ENCODE results near the gene EIF1AD.

DNA sequence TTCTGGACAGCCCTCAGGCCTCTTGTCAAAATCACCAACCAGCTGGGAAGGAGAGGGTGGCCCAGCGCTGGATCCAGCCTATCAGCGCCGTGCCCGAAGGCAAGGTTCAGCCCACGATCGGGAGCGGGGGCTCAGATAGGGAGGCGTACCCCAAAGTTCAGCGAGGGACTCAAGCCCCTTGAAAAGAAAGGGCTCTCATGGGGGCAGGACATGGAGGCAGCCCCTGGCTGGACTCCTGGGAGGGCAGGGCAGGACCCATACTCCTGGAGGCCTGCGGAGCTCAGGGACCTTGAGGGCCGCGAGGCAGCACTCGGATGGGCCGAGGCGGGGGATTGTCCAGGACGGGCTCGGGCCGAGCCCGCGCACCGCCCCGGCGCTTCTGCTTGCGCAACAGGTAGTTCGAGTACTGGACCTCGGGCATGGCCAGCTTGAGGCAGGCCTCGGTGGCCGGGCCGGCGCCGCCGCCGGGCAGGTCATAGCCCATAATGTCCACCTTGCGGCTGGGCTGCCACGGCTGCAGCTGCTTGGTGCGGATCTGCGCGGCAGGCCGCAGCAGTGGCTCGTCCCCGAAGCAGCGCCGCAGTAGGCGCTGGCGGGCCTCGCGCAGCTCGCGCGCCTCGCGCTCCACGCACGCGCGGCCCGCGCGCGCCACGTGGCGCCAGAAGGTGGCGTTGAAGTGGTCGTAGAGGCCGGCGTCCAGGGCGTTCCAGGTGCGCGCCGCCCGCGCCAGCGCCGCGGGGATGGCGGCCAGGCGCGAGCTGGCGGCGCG is 40.5 kb upstream of the EIF1AD start:
- TF ChIP-seq POLR2A (IDR thresholded peaks at IDR 0.05) = no peak
- TF ChIP-seq, protein P1, sequence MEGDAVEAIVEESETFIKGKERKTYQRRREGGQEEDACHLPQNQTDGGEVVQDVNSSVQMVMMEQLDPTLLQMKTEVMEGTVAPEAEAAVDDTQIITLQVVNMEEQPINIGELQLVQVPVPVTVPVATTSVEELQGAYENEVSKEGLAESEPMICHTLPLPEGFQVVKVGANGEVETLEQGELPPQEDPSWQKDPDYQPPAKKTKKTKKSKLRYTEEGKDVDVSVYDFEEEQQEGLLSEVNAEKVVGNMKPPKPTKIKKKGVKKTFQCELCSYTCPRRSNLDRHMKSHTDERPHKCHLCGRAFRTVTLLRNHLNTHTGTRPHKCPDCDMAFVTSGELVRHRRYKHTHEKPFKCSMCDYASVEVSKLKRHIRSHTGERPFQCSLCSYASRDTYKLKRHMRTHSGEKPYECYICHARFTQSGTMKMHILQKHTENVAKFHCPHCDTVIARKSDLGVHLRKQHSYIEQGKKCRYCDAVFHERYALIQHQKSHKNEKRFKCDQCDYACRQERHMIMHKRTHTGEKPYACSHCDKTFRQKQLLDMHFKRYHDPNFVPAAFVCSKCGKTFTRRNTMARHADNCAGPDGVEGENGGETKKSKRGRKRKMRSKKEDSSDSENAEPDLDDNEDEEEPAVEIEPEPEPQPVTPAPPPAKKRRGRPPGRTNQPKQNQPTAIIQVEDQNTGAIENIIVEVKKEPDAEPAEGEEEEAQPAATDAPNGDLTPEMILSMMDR (IDR thresholded peaks at IDR 0.05) = no peak
